ENCODE measurements around the gene ARSD.
A peak's percentile ranks its signal among the peaks of the same experiment; 100 is the strongest.
"Not testable (repeated sequence)": the region's sequence is repeated elsewhere in the genome, so short reads cannot be mapped to it uniquely, and the experiment has no call there.

ARSD gene

GRCh38 chrX:2928191-2928582 is 952 bp downstream of the ARSD start:
- H3K27me3 ChIP-seq (ENCODE audit: control insufficient read depth, insufficient read depth, low read length): no peaks in the 10 kb centered on the region
- peaks cover 5% of the 10 kb centered on the region for H3K9me3 ChIP-seq (replicated peaks; ENCODE audit: low read length)
- no peaks in the 10 kb centered on the region for H3K36me3 ChIP-seq (ENCODE audit: insufficient read depth, low read length)
- H3K4me1 ChIP-seq (ENCODE audit: control insufficient read depth, insufficient read depth, low read length): no peaks in the 10 kb centered on the region
- H3K4me2 ChIP-seq (ENCODE audit: low read length): peak overlapping the region; percentile 94
- H3K4me3 ChIP-seq (ENCODE audit: low read length): peak overlapping the region; percentile 95
- H3K9ac ChIP-seq (ENCODE audit: low read depth, low read length): peak overlapping the region; percentile 74

DNA sequence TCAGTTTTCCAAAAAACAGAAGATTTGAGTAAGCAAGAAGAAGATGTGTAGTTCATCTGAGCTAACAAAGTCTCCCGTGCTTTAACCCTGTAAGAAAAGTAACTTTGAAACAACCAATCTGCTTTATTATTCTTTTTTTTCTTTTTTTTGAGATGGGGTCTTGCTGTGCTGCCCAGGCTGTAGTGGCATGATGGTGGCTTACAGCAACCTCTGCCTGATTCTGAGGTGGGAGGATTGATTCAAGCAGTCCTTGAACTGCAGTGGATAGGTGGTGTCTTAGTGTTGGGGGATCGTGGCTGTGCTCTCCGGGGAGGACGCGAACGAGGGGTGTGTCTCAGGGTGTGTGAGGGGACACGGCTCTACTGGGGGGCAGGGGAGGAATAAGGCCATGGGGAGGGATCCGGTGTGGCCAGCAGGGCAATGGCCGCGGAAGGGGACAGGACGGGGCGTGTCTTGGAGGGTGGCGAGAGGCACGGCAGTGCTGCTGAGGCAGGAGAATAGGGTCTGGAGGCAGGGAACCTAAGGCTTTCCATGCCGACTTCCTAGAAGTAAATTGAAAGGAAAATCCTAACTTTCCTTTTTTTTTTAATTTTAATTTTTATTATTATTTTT is 2.4 kb downstream of the ARSD start:
- H3K27me3 ChIP-seq (ENCODE audit: control insufficient read depth, insufficient read depth, low read length): no peaks in the 10 kb centered on the region
- H3K36me3 ChIP-seq (ENCODE audit: insufficient read depth, low read length): no peaks in the 10 kb centered on the region
- H3K4me3 ChIP-seq (ENCODE audit: low read length): no peak overlapping the region
- no peak overlapping the region for H3K4me2 ChIP-seq (ENCODE audit: low read length)
- no peak overlapping the region for H3K9ac ChIP-seq (ENCODE audit: low read depth, low read length)
- H3K9me3 ChIP-seq (replicated peaks; ENCODE audit: low read length): peaks cover 5% of the 10 kb centered on the region
- H3K4me1 ChIP-seq (ENCODE audit: control insufficient read depth, insufficient read depth, low read length): no peaks in the 10 kb centered on the region

DNA sequence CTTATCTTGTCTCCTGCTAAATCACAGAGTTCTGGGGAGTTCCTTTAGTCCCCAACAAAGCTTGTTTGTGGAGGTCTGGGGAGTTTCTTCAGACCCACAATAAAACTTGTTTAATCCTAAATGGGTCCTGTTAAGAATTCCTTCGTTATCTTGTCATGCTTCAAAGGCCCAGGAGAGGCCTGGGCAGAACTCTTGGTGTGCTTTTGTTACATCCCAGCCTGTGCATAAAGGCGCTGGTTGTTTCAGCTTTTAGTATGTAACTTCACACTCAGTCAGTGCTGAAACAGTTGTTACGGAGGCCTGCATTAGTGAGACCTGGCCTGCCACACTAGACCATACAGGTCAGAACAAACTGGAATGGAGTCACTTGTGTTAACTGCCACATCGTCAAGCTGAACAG is 2.9 kb downstream of the ARSD start:
- H3K4me1 ChIP-seq (ENCODE audit: control insufficient read depth, insufficient read depth, low read length); H3K4me3 ChIP-seq (ENCODE audit: low read length); H3K9me3 ChIP-seq (replicated peaks; ENCODE audit: low read length); H3K4me2 ChIP-seq (ENCODE audit: low read length); H3K36me3 ChIP-seq (ENCODE audit: insufficient read depth, low read length); H3K27me3 ChIP-seq (ENCODE audit: control insufficient read depth, insufficient read depth, low read length); H3K9ac ChIP-seq (ENCODE audit: low read depth, low read length): not testable (repeated sequence)

DNA sequence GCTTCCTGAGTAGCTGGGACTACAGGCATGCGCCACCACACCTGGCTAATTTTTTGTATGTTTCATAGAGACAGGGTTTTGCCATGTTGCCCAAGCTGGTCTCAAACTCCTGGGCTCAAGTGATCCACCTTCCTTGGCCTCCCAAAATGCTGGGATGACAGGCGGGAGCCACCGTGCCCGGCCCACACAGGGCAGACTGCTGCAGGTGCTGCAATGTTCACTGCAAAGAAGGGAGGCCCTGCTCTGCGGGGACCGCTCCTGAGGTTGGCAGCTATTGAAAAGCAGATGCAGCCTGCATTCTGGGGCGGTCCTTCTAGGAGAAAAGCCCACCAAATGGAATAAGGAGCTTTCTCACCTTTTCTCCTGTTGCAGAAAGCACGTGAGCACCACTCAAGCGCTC is 5.0 kb downstream of the ARSD start:
- Histone ChIP-seq H3K9me3 (replicated peaks; ENCODE audit: low read length) (no peaks in the 10 kb centered on the region), H3K4me1 (ENCODE audit: control insufficient read depth, insufficient read depth, low read length) (no peaks in the 10 kb centered on the region), H3K36me3 (ENCODE audit: insufficient read depth, low read length) (peaks cover 3% of the 10 kb centered on the region), H3K4me3 (ENCODE audit: low read length) (no peak overlapping the region), H3K9ac (ENCODE audit: low read depth, low read length) (no peak overlapping the region), H3K27me3 (ENCODE audit: control insufficient read depth, insufficient read depth, low read length) (no peaks in the 10 kb centered on the region), H3K4me2 (ENCODE audit: low read length) (no peak overlapping the region)

- Histone ChIP-seq H3K4me2 (ENCODE audit: low read length) (no peak overlapping the region), H3K4me3 (ENCODE audit: low read length) (no peak overlapping the region), H3K27me3 (ENCODE audit: control insufficient read depth, insufficient read depth, low read length) (no peaks in the 10 kb centered on the region), H3K4me1 (ENCODE audit: control insufficient read depth, insufficient read depth, low read length) (no peaks in the 10 kb centered on the region), H3K9ac (ENCODE audit: low read depth, low read length) (no peak overlapping the region), H3K9me3 (replicated peaks; ENCODE audit: low read length) (no peaks in the 10 kb centered on the region), H3K36me3 (ENCODE audit: insufficient read depth, low read length) (peaks cover 3% of the 10 kb centered on the region)
Measured at GRCh38 chrX:2921750-2922149, 7.4 kb downstream of the ARSD start.

DNA sequence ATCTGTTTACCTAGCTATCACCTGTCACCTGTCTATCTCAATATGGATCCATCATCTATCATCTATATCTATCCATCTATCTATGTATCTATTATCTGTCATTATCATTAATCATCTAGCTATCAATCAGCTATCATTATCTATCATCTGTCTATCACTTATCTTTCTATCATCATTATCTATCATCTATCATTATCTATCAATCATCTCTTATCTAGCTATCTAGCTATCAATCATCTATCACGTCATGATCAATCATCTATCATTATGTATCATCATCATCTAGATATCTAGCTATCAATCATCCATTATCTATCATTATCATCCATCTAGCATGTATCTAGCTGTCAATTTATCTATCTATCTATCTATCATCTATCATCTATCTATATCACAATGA is 7.9 kb downstream of the ARSD start:
- no peaks in the 10 kb centered on the region for H3K9me3 ChIP-seq (replicated peaks; ENCODE audit: low read length)
- H3K9ac ChIP-seq (ENCODE audit: low read depth, low read length): no peak overlapping the region
- no peak overlapping the region for H3K4me2 ChIP-seq (ENCODE audit: low read length)
- H3K36me3 ChIP-seq (ENCODE audit: insufficient read depth, low read length): peaks cover 3% of the 10 kb centered on the region
- H3K4me3 ChIP-seq (ENCODE audit: low read length): no peak overlapping the region
- H3K4me1 ChIP-seq (ENCODE audit: control insufficient read depth, insufficient read depth, low read length): no peaks in the 10 kb centered on the region
- H3K27me3 ChIP-seq (ENCODE audit: control insufficient read depth, insufficient read depth, low read length): no peaks in the 10 kb centered on the region

DNA sequence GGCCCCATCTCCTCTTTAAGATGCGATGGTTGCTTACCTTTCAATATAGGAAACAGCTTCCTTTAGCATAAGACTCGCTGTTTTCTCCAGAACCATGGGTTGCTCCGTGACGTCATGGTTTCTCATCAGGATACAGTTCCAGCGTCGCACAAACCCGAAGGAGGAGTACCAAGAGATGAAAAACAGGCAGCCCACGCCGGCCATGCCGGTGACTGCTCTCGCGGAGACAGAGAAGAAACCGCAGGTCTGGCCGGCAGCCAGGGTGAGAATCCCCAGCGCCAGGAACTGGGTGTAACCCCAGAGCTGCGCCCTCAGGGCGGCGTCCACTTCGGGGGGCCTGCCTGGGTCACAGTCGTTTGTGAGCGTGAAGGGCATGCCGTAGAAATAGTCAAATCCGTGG is 11.4 kb downstream of the ARSD start:
- no peak overlapping the region for H3K4me3 ChIP-seq (ENCODE audit: low read length)
- H3K9me3 ChIP-seq (replicated peaks; ENCODE audit: low read length): no peaks in the 10 kb centered on the region
- H3K9ac ChIP-seq (ENCODE audit: low read depth, low read length): no peak overlapping the region
- no peaks in the 10 kb centered on the region for H3K27me3 ChIP-seq (ENCODE audit: control insufficient read depth, insufficient read depth, low read length)
- H3K36me3 ChIP-seq (ENCODE audit: insufficient read depth, low read length): peaks cover 3% of the 10 kb centered on the region
- no peaks in the 10 kb centered on the region for H3K4me1 ChIP-seq (ENCODE audit: control insufficient read depth, insufficient read depth, low read length)
- no peak overlapping the region for H3K4me2 ChIP-seq (ENCODE audit: low read length)

GRCh38 chrX:2913118-2913517 is 16.0 kb downstream of the ARSD start:
- Histone ChIP-seq H3K27me3 (ENCODE audit: control insufficient read depth, insufficient read depth, low read length) (no peaks in the 10 kb centered on the region), H3K36me3 (ENCODE audit: insufficient read depth, low read length) (no peaks in the 10 kb centered on the region), H3K4me1 (ENCODE audit: control insufficient read depth, insufficient read depth, low read length) (no peaks in the 10 kb centered on the region), H3K9ac (ENCODE audit: low read depth, low read length) (no peak overlapping the region), H3K4me2 (ENCODE audit: low read length) (no peak overlapping the region), H3K4me3 (ENCODE audit: low read length) (no peak overlapping the region), H3K9me3 (replicated peaks; ENCODE audit: low read length) (no peaks in the 10 kb centered on the region)

GRCh38 chrX:2910109-2910508 is 19.0 kb downstream of the ARSD start:
- H3K27me3 ChIP-seq (ENCODE audit: control insufficient read depth, insufficient read depth, low read length): no peaks in the 10 kb centered on the region
- no peaks in the 10 kb centered on the region for H3K4me1 ChIP-seq (ENCODE audit: control insufficient read depth, insufficient read depth, low read length)
- H3K9me3 ChIP-seq (replicated peaks; ENCODE audit: low read length): no peaks in the 10 kb centered on the region
- H3K4me2 ChIP-seq (ENCODE audit: low read length): no peak overlapping the region
- no peaks in the 10 kb centered on the region for H3K36me3 ChIP-seq (ENCODE audit: insufficient read depth, low read length)
- H3K9ac ChIP-seq (ENCODE audit: low read depth, low read length): no peak overlapping the region
- H3K4me3 ChIP-seq (ENCODE audit: low read length): no peak overlapping the region

DNA sequence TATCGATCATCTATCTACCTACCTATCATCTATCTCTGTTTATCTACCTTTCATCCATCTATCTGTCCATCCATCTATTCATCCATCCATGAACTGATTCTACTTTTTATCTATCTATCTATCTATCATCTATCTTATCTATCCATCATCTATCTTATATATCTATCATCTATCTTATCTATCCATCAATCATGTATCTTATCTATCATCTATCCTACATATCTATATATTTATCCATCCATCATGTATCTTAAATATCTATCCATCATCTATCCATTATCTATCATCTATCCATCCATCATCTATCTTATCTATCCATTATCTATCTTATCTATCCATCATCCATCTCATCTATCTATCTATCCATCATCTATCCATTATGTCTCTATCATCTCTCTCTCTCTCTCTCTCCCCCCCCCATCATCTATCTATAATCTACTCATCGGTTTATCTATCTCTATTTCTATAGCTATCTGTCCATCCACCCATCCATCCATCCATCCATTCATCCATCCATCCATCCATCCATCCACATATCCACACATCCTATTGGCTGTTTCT is 20.9 kb downstream of the ARSD start:
- H3K9me3 ChIP-seq (replicated peaks; ENCODE audit: low read length): no peaks in the 10 kb centered on the region
- no peak overlapping the region for H3K4me2 ChIP-seq (ENCODE audit: low read length)
- no peak overlapping the region for H3K9ac ChIP-seq (ENCODE audit: low read depth, low read length)
- no peaks in the 10 kb centered on the region for H3K4me1 ChIP-seq (ENCODE audit: control insufficient read depth, insufficient read depth, low read length)
- no peak overlapping the region for H3K4me3 ChIP-seq (ENCODE audit: low read length)
- H3K27me3 ChIP-seq (ENCODE audit: control insufficient read depth, insufficient read depth, low read length): no peaks in the 10 kb centered on the region
- no peaks in the 10 kb centered on the region for H3K36me3 ChIP-seq (ENCODE audit: insufficient read depth, low read length)

DNA sequence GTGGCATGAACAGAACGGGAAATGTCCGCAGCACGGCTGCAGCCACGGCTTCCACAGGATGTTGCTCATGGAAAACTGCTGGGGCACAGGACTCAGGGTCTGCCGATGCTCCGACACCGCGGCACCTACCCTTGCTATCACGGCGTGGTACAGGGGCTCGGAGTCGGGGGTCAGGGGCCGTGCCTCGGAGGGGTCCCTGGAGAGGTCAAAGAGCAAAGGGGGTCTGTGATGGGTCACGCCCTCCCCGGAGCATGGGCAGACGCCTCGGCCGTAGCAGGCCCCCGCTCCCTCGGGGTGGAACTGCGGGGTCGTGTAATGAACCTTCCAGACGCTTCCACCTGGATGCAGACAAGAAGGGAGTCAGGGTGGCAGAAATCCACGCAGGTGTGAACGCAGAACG is 21.8 kb downstream of the ARSD start:
- H3K4me3 ChIP-seq (ENCODE audit: low read length): no peak overlapping the region
- H3K36me3 ChIP-seq (ENCODE audit: insufficient read depth, low read length): no peaks in the 10 kb centered on the region
- H3K4me2 ChIP-seq (ENCODE audit: low read length): no peak overlapping the region
- H3K27me3 ChIP-seq (ENCODE audit: control insufficient read depth, insufficient read depth, low read length): no peaks in the 10 kb centered on the region
- no peaks in the 10 kb centered on the region for H3K4me1 ChIP-seq (ENCODE audit: control insufficient read depth, insufficient read depth, low read length)
- no peak overlapping the region for H3K9ac ChIP-seq (ENCODE audit: low read depth, low read length)
- H3K9me3 ChIP-seq (replicated peaks; ENCODE audit: low read length): no peaks in the 10 kb centered on the region

DNA sequence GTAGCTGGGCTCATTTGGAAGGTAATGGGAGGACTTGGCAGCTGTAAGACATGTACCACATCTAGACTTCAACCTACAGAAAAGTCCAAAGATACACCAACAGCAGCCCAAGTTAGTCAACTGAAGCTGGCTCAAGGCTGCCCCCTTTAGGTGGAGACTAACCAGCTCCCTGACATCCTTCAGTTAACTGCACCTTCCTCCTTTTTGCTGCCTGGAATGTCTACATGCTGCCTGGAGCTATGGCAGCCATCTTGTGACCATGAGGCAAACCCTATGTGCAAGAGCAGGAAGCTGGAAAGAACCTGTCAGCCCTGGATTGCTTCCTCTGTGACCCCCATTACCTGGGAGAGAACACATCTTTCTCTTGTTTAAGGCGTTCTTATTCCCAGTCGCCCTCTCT is 25.8 kb downstream of the ARSD start:
- Histone ChIP-seq H3K4me2 (ENCODE audit: low read length) (no peak overlapping the region), H3K9ac (ENCODE audit: low read depth, low read length) (no peak overlapping the region), H3K4me3 (ENCODE audit: low read length) (no peak overlapping the region), H3K27me3 (ENCODE audit: control insufficient read depth, insufficient read depth, low read length) (peaks cover 6% of the 10 kb centered on the region), H3K9me3 (replicated peaks; ENCODE audit: low read length) (no peaks in the 10 kb centered on the region), H3K4me1 (ENCODE audit: control insufficient read depth, insufficient read depth, low read length) (no peaks in the 10 kb centered on the region), H3K36me3 (ENCODE audit: insufficient read depth, low read length) (no peaks in the 10 kb centered on the region)
